Choroid plexus epithelial cell (primary cell): ENCODE data around the gene G3BP1.
"Not testable (repeated sequence)": the region's sequence is repeated elsewhere in the genome, so short reads cannot be mapped to it uniquely, and the experiment has no call there.

Experiments
- DNase-seq: peaks from one replicate; pipeline ENCODE4 v3.0.0-alpha.2; 2010; ENCODE audit warnings: low read depth
- H3K4me3 ChIP-seq: 2 replicates; pipeline ENCODE4 v1.5.1; 2011; ENCODE audit warnings: low read depth, mild to moderate bottlenecking, control low read depth, low read length, moderate library complexity
- TF ChIP-seq, protein P1 (sequence below): conservative IDR thresholded peaks from 2 replicates; pipeline ENCODE4 v1.5.1; 2011; ENCODE audit warnings: low read depth, mild to moderate bottlenecking, control low read depth, inconsistent platforms, low read length, moderate library complexity

G3BP1 gene

DNA sequence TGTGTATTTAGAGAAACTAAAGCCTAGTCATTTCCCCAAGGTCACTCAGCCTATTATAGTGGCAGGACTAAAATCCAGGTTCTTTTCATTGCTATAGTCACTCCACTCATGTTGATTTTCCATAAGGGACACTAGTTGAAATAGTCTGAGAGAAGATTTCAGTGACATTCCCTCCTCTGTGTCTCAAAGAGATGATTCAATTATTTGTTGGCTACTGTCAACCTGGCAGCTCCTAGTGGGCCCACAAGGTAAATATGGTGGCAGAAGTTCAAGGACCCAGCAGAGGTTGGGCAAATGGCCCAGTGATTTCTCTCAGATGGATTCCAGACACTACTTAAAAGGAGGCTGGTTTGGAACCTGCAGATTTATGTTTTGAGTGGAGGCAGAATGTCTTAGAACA, 48.1 kb downstream of the G3BP1 start:
- TF ChIP-seq, protein P1, sequence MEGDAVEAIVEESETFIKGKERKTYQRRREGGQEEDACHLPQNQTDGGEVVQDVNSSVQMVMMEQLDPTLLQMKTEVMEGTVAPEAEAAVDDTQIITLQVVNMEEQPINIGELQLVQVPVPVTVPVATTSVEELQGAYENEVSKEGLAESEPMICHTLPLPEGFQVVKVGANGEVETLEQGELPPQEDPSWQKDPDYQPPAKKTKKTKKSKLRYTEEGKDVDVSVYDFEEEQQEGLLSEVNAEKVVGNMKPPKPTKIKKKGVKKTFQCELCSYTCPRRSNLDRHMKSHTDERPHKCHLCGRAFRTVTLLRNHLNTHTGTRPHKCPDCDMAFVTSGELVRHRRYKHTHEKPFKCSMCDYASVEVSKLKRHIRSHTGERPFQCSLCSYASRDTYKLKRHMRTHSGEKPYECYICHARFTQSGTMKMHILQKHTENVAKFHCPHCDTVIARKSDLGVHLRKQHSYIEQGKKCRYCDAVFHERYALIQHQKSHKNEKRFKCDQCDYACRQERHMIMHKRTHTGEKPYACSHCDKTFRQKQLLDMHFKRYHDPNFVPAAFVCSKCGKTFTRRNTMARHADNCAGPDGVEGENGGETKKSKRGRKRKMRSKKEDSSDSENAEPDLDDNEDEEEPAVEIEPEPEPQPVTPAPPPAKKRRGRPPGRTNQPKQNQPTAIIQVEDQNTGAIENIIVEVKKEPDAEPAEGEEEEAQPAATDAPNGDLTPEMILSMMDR, result no peak
- DNase-seq, result no peak

DNA sequence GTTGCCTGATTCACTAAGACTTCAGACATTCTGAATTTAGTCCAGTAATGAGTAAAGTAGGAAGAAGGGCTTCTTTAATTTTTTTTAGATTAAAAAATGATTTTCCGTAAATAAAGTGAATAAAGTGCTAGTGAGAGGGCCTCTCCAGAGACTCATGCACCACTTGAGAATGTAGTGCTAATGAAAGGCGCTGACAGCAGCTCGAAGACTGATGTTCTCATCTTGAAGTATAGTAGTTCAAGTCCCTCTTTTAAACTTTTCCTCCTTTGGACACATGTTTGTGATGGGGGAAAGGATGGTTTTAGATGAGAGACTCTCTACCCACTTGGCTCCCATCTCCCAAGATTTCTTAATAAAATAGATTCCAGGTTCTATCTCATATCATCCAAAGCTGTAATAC, 48.5 kb downstream of the G3BP1 start:
- no peak for DNase-seq
- H3K4me3 ChIP-seq, result no peak overlapping the region
- TF ChIP-seq, protein P1, result no peak

More for the DNA sequence above, 48.1 kb downstream of the G3BP1 start:
- no peak overlapping the region for H3K4me3 ChIP-seq

DNA sequence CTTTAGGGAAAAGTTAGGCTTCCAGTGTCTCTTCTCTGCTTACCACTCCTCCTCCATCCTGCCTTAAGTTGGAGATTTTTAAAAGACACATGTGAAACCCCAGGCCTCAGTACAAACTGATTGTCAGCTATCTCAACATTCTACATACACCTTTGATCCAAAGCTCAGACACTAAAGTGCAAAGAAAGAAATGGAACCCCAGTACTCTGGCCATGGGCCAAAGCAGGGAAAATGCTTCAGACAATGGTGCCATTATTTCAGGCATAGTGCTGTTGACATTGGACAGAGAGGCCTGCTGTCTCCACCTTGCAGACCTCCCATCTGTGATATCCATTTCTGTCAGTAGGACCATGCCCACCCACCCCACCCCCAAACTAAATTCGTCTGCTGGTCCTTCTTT, 49.1 kb downstream of the G3BP1 start:
- no peak overlapping the region for H3K4me3 ChIP-seq
- no peak for DNase-seq
- TF ChIP-seq, protein P1, result no peak

DNA sequence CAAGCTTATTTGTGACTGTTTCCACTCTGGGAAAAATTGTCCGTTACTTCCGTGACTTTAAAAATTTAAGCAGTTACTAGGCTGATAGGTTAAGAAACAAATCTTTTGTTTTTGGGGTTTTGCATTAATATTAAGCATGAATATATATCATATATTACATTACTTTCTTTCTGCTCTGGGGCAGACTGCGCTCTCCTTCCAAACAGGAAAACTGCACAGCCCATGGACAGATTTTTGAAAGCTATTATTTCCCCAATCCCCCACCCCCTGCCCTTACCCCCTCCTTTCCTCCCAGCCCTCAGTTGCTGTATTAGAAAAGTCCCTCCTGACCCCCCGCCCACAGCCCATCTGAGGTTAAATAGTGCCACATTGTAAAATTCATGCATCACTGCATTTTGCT, 50.4 kb downstream of the G3BP1 start:
- H3K4me3 ChIP-seq, result no peak overlapping the region
- TF ChIP-seq, protein P1, result no peak
- DNase-seq, result no peak

DNA sequence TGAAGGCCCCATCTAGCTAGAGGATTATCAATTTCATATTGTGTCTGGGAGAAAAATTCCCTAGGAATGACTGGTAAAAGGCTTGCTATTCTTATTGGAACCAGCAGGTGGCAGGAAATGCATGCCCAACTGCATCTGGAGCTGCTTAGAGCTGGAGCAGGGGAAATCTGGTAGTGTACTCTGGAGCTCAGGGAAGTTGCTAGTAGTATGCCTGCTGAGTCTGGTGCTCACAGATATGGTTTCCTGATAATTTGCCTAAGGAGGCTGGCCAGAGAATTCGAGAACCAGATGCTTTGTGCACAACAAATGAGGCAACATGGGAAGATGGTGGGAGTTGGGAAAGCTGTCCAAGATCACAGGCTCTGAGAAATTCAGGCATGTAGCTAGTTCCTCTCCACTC, 53.7 kb downstream of the G3BP1 start:
- TF ChIP-seq, protein P1, result peak; percentile 96
- peak; percentile 89 for DNase-seq
- H3K4me3 ChIP-seq, result no peak overlapping the region

DNA sequence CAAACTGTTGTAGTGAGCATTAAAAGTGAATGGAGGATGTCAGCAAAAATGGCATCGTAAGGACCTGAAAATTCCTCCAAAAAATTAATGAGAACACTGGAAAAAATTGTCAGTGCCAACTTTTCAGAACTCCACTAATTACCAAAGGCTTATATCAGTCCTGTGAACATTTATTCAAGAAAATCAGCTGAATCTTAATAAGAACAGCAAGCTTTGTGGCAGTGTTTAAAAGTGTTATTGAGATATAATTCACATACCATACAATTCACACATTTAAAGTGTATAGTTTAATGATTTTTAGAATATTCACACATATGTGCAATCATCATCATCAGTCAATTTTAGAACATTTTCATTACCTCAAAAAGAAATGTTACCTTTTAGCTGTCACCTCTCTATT, 57.6 kb downstream of the G3BP1 start:
- DNase-seq, result no peak
- no peak overlapping the region for H3K4me3 ChIP-seq
- TF ChIP-seq, protein P1, result no peak

DNA sequence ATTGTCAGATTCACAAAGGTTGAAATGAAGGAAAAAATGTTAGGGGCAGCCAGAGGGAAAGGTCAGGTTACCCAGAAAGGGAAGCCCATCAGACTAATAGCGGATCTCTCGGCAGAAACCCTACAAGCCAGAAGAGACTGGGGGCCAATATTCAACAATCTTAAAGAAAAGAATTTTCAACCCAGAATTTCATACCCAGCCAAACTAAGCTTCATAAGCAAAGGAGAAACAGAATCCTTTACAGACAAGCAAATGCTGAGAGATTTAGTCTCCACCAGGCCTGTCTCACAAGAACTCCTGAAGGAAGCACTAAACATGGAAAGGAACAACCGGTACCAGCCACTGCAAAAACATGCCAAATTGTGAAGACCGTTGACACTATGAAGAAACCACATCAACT, 61.1 kb downstream of the G3BP1 start:
- DNase-seq, H3K4me3 ChIP-seq: not testable (repeated sequence)

DNA sequence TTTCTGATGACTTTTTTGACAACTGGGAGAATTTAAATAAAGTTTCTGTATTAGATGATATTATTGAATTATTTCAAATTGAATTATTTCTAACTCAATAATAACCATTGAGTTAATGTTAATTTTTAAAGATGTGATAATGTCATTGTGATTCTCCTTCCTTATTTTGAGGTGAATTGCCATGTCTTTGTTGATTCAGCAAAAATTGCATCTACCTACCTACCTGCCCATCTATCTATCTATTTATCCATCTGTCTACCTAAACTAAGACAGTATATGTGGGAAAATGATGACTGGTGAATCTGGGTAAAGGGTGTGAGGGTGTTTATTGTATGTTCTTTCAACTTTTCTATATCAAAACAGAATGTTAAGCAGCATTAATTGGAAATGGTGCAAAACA, 75.0 kb downstream of the G3BP1 start:
- DNase-seq, result no peak
- TF ChIP-seq, protein P1, result no peak
- H3K4me3 ChIP-seq, result no peak overlapping the region
